Right lobe of liver (tissue), 6 donors: ENCODE data around the gene ERC1. TPM values are rescaled to one million over a fixed set of nuclear protein-coding genes. Genes with fewer than 3 reads are reported as not detected.

Experiments
- ATAC-seq, 4 donors: fragments of 200-7000 bp; cut with Tn5 transposase; one replicate each; pipeline ENCODE4 v1.9.1; 2020; ENCODE audit warnings: mild to moderate bottlenecking in 4 of 4, moderate library complexity in 4 of 4
- DNase-seq, 3 donors: peaks; one replicate each; pipeline ENCODE4 v3.0.0-alpha.2; 2020
- H3K27ac ChIP-seq, 3 donors: fragments of 200-600 bp; one replicate each; pipeline ENCODE4 v1.8.0; 2022
- H3K27me3 ChIP-seq, 2 donors: fragments of 200-600 bp; one replicate each; pipeline ENCODE4 v1.8.0; 2022
- H3K36me3 ChIP-seq, 4 donors: fragments of 200-600 bp; sonication (generic) in 1 of 4; one replicate each; pipeline versions ENCODE4 v1.5.1 to v1.8.0; 2017 to 2022; ENCODE audit warnings: control low read depth in 1 of 4
- H3K4me1 ChIP-seq, 4 donors: fragments of 200-600 bp; sonication (generic) in 1 of 4; one replicate each; pipeline versions ENCODE4 v1.5.1 to v1.8.0; 2017 to 2022; ENCODE audit warnings: control low read depth in 1 of 4
- H3K4me3 ChIP-seq, 3 donors: fragments of 200-600 bp; one replicate each; pipeline ENCODE4 v1.8.0; 2022
- H3K9me3 ChIP-seq, 4 donors: fragments of 200-600 bp; sonication (generic) in 1 of 4; one replicate each; pipeline versions ENCODE4 v1.5.1 to v1.8.0; 2017 to 2022; ENCODE audit warnings: control low read depth in 1 of 4
- POLR2A ChIP-seq: fragments of 450-650 bp; IDR thresholded peaks from one replicate; pipeline ENCODE4 v1.6.1; 2017; ENCODE audit warnings: antibody characterized with exemption, mild to moderate bottlenecking
- WGBS: methylation state at CpG from one replicate; pipeline ENCODE4 v1.1.6; 2018; ENCODE audit warnings: low coverage, low lambda C conversion rate; ENCODE audit not compliant: insufficient coverage; ENCODE audit errors: missing lambda C conversion rate; 5-methylcytosine and 5-hydroxymethylcytosine counted together
- intact Hi-C, 2 donors: fragments of 100-400 bp; cut with DNase I; formaldehyde crosslinking; loops; one replicate each; pipeline versions ENCODE4 v1.11.2 to v1.14.1; 2022
- total RNA-seq, 6 experiments: library from RNA; depleted of rRNA in 2 of 6; stranded (reverse); fragments of >200 nt in 2 of 6; fragmentation: NEBNext Ultra II Directional in 3 of 6; extraction: Animal tissue kit (Norgen Biotek cat#: 25700) in 3 of 6; gene quantifications; one replicate each; pipeline versions ENCODE4 v1.1.0 to v1.2.4, GENCODE V29; 2016 to 2023
- TF ChIP-seq, protein P1 (sequence below), 4 donors: fragments of 200-600 bp in 3 of 4; fragments of 450-650 bp in 1 of 4; IDR thresholded peaks; one replicate each; pipeline versions ENCODE4 v1.5.1 to v1.8.0; 2016 to 2022; ENCODE audit warnings: antibody characterized with exemption in 4 of 4, mild to moderate bottlenecking in 2 of 4
- donor health status: DM: no; HTN: yes; CAD: no.
- donor health status: DM: no; HTN: no; CAD: no.
- donor health status: DM: no; HTN: no; CAD: no.
- donor health status: DM: no; HTN: yes; CAD: no.
- donor health status: DM: no; HTN: yes; CAD: no.

Gene ERC1
- total RNA-seq, 6 experiments from 2014 or later = 24.8 to 30.8 (median 28.6) TPM

DNA sequence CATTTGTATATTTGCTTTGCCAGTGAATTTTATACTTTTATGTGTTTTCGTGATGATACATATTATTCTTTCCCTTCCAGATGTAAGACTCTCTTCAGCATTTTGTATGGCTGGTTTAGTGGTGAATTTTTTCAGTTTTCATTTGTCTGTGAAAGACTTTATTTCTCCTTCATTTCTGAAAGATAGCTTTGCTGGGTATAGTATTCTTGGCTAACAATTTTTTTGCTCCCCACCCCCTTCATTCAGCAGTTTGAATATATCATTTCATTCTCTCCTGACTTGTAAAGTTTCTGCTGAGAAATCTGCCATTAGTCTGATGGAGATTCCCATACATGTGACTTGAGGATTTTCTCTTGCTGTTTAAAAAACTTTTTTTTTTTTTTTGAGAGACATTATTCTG is 72.8 kb downstream of the ERC1 start:
- Histone ChIP-seq H3K27ac (no peak overlapping the region), H3K4me3 (no peak overlapping the region), H3K36me3 (no peaks in the 10 kb centered on the region), H3K9me3 (peaks cover 0 to 9% (median 2%) of the 10 kb centered on the region in 4 donors), H3K27me3 (no peaks in the 10 kb centered on the region), H3K4me1 (peaks cover 0 to 11% (median 0%) of the 10 kb centered on the region in 4 donors)
- ATAC-seq = no peak
- no peak for TF ChIP-seq POLR2A
- TF ChIP-seq, protein P1, sequence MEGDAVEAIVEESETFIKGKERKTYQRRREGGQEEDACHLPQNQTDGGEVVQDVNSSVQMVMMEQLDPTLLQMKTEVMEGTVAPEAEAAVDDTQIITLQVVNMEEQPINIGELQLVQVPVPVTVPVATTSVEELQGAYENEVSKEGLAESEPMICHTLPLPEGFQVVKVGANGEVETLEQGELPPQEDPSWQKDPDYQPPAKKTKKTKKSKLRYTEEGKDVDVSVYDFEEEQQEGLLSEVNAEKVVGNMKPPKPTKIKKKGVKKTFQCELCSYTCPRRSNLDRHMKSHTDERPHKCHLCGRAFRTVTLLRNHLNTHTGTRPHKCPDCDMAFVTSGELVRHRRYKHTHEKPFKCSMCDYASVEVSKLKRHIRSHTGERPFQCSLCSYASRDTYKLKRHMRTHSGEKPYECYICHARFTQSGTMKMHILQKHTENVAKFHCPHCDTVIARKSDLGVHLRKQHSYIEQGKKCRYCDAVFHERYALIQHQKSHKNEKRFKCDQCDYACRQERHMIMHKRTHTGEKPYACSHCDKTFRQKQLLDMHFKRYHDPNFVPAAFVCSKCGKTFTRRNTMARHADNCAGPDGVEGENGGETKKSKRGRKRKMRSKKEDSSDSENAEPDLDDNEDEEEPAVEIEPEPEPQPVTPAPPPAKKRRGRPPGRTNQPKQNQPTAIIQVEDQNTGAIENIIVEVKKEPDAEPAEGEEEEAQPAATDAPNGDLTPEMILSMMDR (IDR thresholded peaks at IDR 0.05) = no peak
- DNase-seq = no peak
- intact Hi-C loops = no loop called here
- WGBS = 100% methylated on average over 1 of the region's 1 CpG

DNA sequence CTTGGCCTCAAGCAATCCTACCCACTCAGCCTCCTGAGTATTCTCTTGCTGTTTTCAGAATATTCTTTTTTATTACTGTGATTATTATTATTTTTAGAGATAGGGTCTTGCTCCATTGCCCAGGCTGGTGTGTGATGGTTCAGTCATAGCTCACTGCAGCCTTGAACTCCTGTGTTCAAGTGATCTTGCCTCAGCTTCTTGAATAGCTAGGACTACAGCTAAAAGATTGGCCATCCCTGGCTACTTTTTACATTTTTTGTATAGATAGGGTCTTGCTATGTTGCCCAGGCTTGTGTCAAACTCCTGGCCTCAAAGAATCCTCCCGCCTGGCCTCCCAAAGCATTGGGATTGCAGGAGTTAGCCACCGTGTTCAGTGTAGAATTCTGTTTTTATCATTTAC is 73.3 kb downstream of the ERC1 start:
- TF ChIP-seq, protein P1 (IDR thresholded peaks at IDR 0.05) = no peak
- no peak for TF ChIP-seq POLR2A
- WGBS = 100% methylated on average over 2 of the region's 2 CpGs
- intact Hi-C loops = no loop called here

DNA sequence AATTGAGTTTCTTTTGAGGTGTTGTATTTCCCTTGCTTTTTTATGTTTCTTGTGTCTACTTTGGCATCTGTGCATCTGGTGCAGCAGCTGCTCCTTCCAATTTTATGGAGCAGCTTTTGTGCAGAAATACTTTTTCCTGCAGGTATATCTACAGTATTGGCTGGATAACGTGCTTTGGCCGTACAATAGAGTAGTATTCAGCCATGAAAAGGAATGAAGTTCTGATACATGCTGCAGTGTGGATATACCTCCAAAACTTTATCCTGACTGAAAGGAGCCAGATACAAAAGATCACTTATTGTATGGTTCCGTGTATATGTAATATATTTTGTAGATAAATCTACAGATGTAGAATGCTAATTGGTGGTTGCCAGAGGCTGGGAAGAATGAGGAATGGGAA is 74.6 kb downstream of the ERC1 start:
- Histone ChIP-seq H3K27ac (no peak overlapping the region), H3K27me3 (no peaks in the 10 kb centered on the region), H3K9me3 (peaks cover 0 to 9% (median 2%) of the 10 kb centered on the region in 4 donors), H3K4me1 (no peaks in the 10 kb centered on the region), H3K4me3 (no peak overlapping the region), H3K36me3 (no peaks in the 10 kb centered on the region)
- ATAC-seq (no peak), DNase-seq (no peak)
- TF ChIP-seq, protein P1 (IDR thresholded peaks at IDR 0.05) = no peak
- no peak for TF ChIP-seq POLR2A
- intact Hi-C loops = no loop called here
- WGBS = 97% methylated on average over 3 of the region's 3 CpGs

More for the DNA sequence above, 73.3 kb downstream of the ERC1 start:
- Histone ChIP-seq H3K27ac (no peak overlapping the region), H3K36me3 (no peaks in the 10 kb centered on the region), H3K9me3 (peaks cover 0 to 9% (median 2%) of the 10 kb centered on the region in 4 donors), H3K4me3 (no peak overlapping the region), H3K4me1 (peaks cover 0 to 6% (median 0%) of the 10 kb centered on the region in 4 donors), H3K27me3 (no peaks in the 10 kb centered on the region)
- no peak for ATAC-seq
- no peak for DNase-seq

DNA sequence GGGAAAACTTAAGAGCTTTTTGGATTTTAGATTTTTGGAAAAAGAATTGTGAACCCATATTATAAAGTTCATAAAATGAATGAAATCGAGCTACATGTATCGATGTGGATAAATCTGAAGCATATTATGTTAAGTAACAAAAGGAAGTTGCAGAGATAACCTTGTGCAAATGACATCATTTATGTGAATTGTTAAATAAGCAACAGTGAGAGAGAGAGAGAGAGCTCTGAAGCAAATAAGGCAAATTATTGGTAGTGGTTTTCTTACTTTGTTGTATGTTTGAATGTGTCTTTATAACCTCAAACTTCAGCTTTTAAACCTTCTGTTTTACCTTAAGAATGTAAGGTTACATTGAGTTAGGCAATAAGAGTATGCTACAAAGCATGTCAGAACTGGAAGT is 78.8 kb downstream of the ERC1 start:
- intact Hi-C loops = no loop called here

More for the DNA sequence above, 78.8 kb downstream of the ERC1 start:
- H3K4me1 ChIP-seq = no peaks in the 10 kb centered on the region
- no peak for DNase-seq
- WGBS = 56% methylated on average over 2 of the region's 2 CpGs
- no peak for ATAC-seq
- no peak overlapping the region for H3K27ac ChIP-seq
- no peaks in the 10 kb centered on the region for H3K27me3 ChIP-seq
- no peaks in the 10 kb centered on the region for H3K9me3 ChIP-seq
- no peaks in the 10 kb centered on the region for H3K36me3 ChIP-seq
- TF ChIP-seq, protein P1 (IDR thresholded peaks at IDR 0.05) = no peak
- TF ChIP-seq POLR2A = no peak
- H3K4me3 ChIP-seq = no peak overlapping the region
